DND-41 (cell line): ENCODE results near the gene SPTBN4.

Experiments used
- EZH2 ChIP-seq: IDR thresholded peaks from 3 replicates; pipeline ENCODE4 v1.6.1; 2012; ENCODE audit warnings: borderline replicate concordance, low read depth, mild to moderate bottlenecking, moderate library complexity, low read length, inconsistent platforms; ENCODE audit not compliant: severe bottlenecking
- TF ChIP-seq, protein P1 (sequence below): IDR thresholded peaks from 2 replicates; pipeline ENCODE4 v1.5.1; 2012; ENCODE audit warnings: borderline replicate concordance, low read length, moderate library complexity, mild to moderate bottlenecking; ENCODE audit not compliant: poor library complexity, severe bottlenecking; ENCODE audit errors: extremely low read depth

DNA sequence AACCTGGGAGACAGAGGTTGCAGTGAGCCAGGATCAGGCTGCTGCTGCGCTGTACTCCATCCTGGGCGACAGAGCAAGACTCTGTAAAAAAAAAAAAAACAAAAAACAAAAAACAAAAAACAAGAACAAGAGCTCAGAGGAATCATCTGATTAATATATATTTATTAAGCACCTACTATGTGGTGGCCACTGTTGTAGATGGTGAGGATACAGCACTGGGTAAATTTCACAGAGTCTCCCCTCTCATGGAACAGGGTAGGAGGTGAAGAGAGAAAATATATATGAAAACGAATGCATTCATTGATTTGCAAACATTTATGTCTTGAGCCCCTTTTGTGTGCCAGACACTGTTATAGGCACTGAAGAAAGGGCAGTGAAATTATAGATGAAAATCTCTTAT is 35.1 kb upstream of the SPTBN4 start:
- TF ChIP-seq, protein P1, sequence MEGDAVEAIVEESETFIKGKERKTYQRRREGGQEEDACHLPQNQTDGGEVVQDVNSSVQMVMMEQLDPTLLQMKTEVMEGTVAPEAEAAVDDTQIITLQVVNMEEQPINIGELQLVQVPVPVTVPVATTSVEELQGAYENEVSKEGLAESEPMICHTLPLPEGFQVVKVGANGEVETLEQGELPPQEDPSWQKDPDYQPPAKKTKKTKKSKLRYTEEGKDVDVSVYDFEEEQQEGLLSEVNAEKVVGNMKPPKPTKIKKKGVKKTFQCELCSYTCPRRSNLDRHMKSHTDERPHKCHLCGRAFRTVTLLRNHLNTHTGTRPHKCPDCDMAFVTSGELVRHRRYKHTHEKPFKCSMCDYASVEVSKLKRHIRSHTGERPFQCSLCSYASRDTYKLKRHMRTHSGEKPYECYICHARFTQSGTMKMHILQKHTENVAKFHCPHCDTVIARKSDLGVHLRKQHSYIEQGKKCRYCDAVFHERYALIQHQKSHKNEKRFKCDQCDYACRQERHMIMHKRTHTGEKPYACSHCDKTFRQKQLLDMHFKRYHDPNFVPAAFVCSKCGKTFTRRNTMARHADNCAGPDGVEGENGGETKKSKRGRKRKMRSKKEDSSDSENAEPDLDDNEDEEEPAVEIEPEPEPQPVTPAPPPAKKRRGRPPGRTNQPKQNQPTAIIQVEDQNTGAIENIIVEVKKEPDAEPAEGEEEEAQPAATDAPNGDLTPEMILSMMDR = no peak
- no peak for TF ChIP-seq EZH2
